Astrocyte (in vitro differentiated cells and primary cell): ENCODE data around the gene CD19. TPM values are rescaled to one million over a fixed set of nuclear protein-coding genes. Genes with fewer than 3 reads are reported as not detected.

ENCODE experiments used
- DNase-seq: peaks from one replicate; pipeline ENCODE4 v3.0.0-alpha.2; 2010; ENCODE audit warnings: low read depth
- FAIRE-seq: peaks from 2 replicates; lab custom pipeline; 2011; peaks lifted over from hg19 to GRCh38; lab: Jason Lieb, UNC
- H2AFZ ChIP-seq: 2 replicates; pipeline ENCODE4 v1.6.0; 2012; ENCODE audit warnings: low read depth, low read length, inconsistent platforms
- H3K27ac ChIP-seq: 2 replicates; pipeline ENCODE4 v1.5.1; 2011; ENCODE audit warnings: low read depth, low read length, inconsistent platforms
- H3K27me3 ChIP-seq: 2 replicates; pipeline ENCODE4 v1.6.0; 2011; ENCODE audit warnings: low read length, inconsistent platforms; ENCODE audit not compliant: insufficient read depth
- H3K36me3 ChIP-seq: 2 replicates; pipeline ENCODE4 v1.5.1; 2011; ENCODE audit warnings: low read length, inconsistent platforms; ENCODE audit not compliant: insufficient read depth
- H3K4me1 ChIP-seq: 2 replicates; pipeline ENCODE4 v1.5.1; 2011; ENCODE audit warnings: low read length, inconsistent platforms; ENCODE audit not compliant: insufficient read depth
- H3K4me2 ChIP-seq: 2 replicates; pipeline ENCODE4 v1.6.0; 2012; ENCODE audit warnings: low read length, inconsistent platforms
- H3K4me3 ChIP-seq: 2 replicates; pipeline ENCODE4 v1.5.1; 2011; ENCODE audit warnings: low read depth, mild to moderate bottlenecking, low read length, inconsistent platforms; ENCODE audit not compliant: insufficient read depth
- H3K79me2 ChIP-seq: 2 replicates; pipeline ENCODE4 v1.6.0; 2012; ENCODE audit warnings: mild to moderate bottlenecking, low read length, inconsistent platforms; ENCODE audit not compliant: insufficient read depth
- H3K9ac ChIP-seq: 2 replicates; pipeline ENCODE4 v1.6.0; 2012; ENCODE audit warnings: mild to moderate bottlenecking, low read length, inconsistent platforms
- H3K9me3 ChIP-seq: 2 replicates; pipeline ENCODE4 v1.5.1; 2012; ENCODE audit warnings: low read depth, mild to moderate bottlenecking, low read length, inconsistent platforms; ENCODE audit not compliant: insufficient read depth
- H4K20me1 ChIP-seq: 2 replicates; pipeline ENCODE4 v1.6.0; 2012; ENCODE audit warnings: low read length, inconsistent platforms; ENCODE audit not compliant: insufficient read depth
- H3K27ac Mint-ChIP-seq: one replicate; pipeline ENCODE4 v1.8.0; 2021; ENCODE audit warnings: mild to moderate bottlenecking, mixed read lengths; ENCODE audit not compliant: unreplicated experiment
- H3K27me3 Mint-ChIP-seq: one replicate; pipeline ENCODE4 v1.8.0; 2021; ENCODE audit warnings: low read depth, mixed read lengths; ENCODE audit not compliant: unreplicated experiment
- H3K36me3 Mint-ChIP-seq: one replicate; pipeline ENCODE4 v1.8.0; 2021; ENCODE audit warnings: low read depth, mixed read lengths; ENCODE audit not compliant: unreplicated experiment
- H3K4me1 Mint-ChIP-seq: one replicate; pipeline ENCODE4 v1.8.0; 2021; ENCODE audit warnings: low read depth, mixed read lengths; ENCODE audit not compliant: unreplicated experiment
- H3K4me3 Mint-ChIP-seq: one replicate; pipeline ENCODE4 v1.8.0; 2021; ENCODE audit warnings: mild to moderate bottlenecking, moderate library complexity, mixed read lengths; ENCODE audit not compliant: unreplicated experiment
- H3K9me3 Mint-ChIP-seq: one replicate; pipeline ENCODE4 v1.8.0; 2021; ENCODE audit warnings: mild to moderate bottlenecking, mixed read lengths; ENCODE audit not compliant: unreplicated experiment
- CTCF ChIP-seq: IDR thresholded peaks from 2 replicates; pipeline ENCODE4 v1.5.1; 2011; ENCODE audit warnings: low read depth, mild to moderate bottlenecking, inconsistent platforms, low read length, moderate library complexity; ENCODE audit not compliant: insufficient read depth
- EZH2 ChIP-seq: IDR thresholded peaks from 2 replicates; pipeline ENCODE4 v1.6.1; 2012; ENCODE audit warnings: mild to moderate bottlenecking, low read length, inconsistent platforms; ENCODE audit not compliant: insufficient read depth
- total RNA-seq: library from RNA; stranded (reverse); gene quantifications from 2 replicates; pipeline ENCODE4 v1.2.1, GENCODE V29; 2021

CD19 gene
- total RNA-seq, 1 donor from 2014 or later = not detected

GRCh38 chr16:28984619-28985135 is 52.9 kb downstream of the CD19 start, which contains the start of gene LAT:
LAT (plus strand) TSS chr16:28985052; CDS start chr16:28985418, 366 bp downstream.
- Histone ChIP-seq H3K4me2 (no peak within 1 kb of the TSS), H3K79me2 (no peaks in the 10 kb centered on the region), H3K9ac (no peak within 1 kb of the TSS), H3K27ac (no peak within 1 kb of the TSS), H2AFZ (no peak within 1 kb of the TSS), H3K4me1 (no peaks in the 10 kb centered on the region), H4K20me1 (peaks cover 4% of the 10 kb centered on the region), H3K4me3 (no peak within 1 kb of the TSS), H3K27me3 (no peaks in the 10 kb centered on the region), H3K9me3 (peaks cover 3% of the 10 kb centered on the region), H3K36me3 (no peaks in the 10 kb centered on the region)
- Mint-ChIP-seq H3K4me1 (peaks cover 2% of the 10 kb centered on the region), H3K9me3 (peaks cover 2% of the 10 kb centered on the region), H3K36me3 (peaks cover 27% of the 10 kb centered on the region), H3K27me3 (no peaks in the 10 kb centered on the region), H3K27ac (no peak within 1 kb of the TSS), H3K4me3 (no peak within 1 kb of the TSS)
- no peak for FAIRE-seq
- TF ChIP-seq CTCF (no peak), EZH2 (no peak)
- no peak for DNase-seq

DNA sequence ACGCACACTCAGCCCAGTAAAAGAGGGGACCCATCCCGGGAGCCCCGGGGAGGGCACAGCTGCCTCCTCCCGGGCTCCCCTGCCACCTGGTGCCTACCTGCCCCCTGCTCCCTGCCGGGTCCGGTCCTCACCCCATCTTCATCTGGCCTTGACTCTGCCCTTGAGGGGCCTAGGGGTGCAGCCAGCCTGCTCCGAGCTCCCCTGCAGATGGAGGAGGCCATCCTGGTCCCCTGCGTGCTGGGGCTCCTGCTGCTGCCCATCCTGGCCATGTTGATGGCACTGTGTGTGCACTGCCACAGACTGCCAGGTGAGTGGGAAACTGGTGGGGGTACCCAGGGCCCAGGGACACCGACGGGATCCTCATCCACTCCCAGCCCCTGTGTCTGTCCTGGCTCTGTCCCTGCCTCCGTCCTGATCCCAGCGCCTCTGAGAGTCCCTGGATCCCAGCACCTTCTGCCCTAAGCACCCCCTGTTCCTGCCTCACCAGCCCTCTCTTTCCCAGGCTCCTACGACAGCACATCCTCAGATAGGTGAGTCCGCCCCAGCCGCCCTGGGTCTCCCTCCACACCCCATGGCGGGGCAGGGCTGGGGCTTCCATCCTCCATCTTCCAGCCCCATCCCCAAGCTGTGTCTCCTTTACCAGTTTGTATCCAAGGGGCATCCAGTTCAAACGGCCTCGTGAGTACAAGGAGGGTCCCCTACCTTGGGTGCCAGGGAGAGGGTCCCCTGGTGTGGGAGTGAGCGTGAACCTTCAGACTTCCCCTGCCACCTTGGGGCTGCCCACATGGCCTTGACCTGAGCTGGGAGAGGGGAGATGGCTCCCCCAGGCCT is 53.7 kb downstream of the CD19 start:
- peaks cover 4% of the 10 kb centered on the region for H3K4me1 Mint-ChIP-seq
- Histone ChIP-seq H3K4me1 (no peaks in the 10 kb centered on the region), H3K36me3 (no peaks in the 10 kb centered on the region), H2AFZ (no peak overlapping the region), H3K27me3 (no peaks in the 10 kb centered on the region), H4K20me1 (peaks cover 4% of the 10 kb centered on the region), H3K79me2 (no peaks in the 10 kb centered on the region), H3K27ac (no peak overlapping the region), H3K4me3 (no peak overlapping the region), H3K9me3 (peaks cover 3% of the 10 kb centered on the region), H3K9ac (no peak overlapping the region), H3K4me2 (no peak overlapping the region)
- no peak overlapping the region for H3K4me3 Mint-ChIP-seq
- H3K27ac Mint-ChIP-seq = no peak overlapping the region
- FAIRE-seq (no peak), DNase-seq (no peak)
- TF ChIP-seq CTCF = no peak
- no peak for TF ChIP-seq EZH2
- peaks cover 2% of the 10 kb centered on the region for H3K9me3 Mint-ChIP-seq
- H3K27me3 Mint-ChIP-seq = no peaks in the 10 kb centered on the region
- H3K36me3 Mint-ChIP-seq = peaks cover 31% of the 10 kb centered on the region

GRCh38 chr16:28986046-28986445 is 54.3 kb downstream of the CD19 start:
- Mint-ChIP-seq H3K27me3 (no peaks in the 10 kb centered on the region), H3K27ac (no peak overlapping the region), H3K36me3 (peaks cover 31% of the 10 kb centered on the region), H3K4me3 (no peak overlapping the region), H3K9me3 (peaks cover 2% of the 10 kb centered on the region), H3K4me1 (peaks cover 7% of the 10 kb centered on the region)
- no peaks in the 10 kb centered on the region for H3K4me1 ChIP-seq
- peaks cover 3% of the 10 kb centered on the region for H3K9me3 ChIP-seq
- FAIRE-seq = no peak
- no peak overlapping the region for H3K9ac ChIP-seq
- TF ChIP-seq EZH2 = no peak
- TF ChIP-seq CTCF = no peak
- H3K4me3 ChIP-seq = no peak overlapping the region
- H3K27ac ChIP-seq = no peak overlapping the region
- H3K36me3 ChIP-seq = no peaks in the 10 kb centered on the region
- peaks cover 4% of the 10 kb centered on the region for H4K20me1 ChIP-seq
- DNase-seq = no peak
- no peaks in the 10 kb centered on the region for H3K27me3 ChIP-seq
- no peak overlapping the region for H3K4me2 ChIP-seq
- H2AFZ ChIP-seq = no peak overlapping the region
- H3K79me2 ChIP-seq = no peaks in the 10 kb centered on the region
